ENCODE results near the gene ADARB1. TPM values are rescaled to one million over a fixed set of nuclear protein-coding genes. Genes with fewer than 3 reads are reported as not detected.

Gene ADARB1
- total and polyA plus RNA-seq, 9 of the 15 experiments (the other 6 are each of a cell fraction or from before 2014, with no cell fraction given): 6.7 to 16.0 (median 8.3) TPM

GRCh38 chr21:45167796-45168222 is 93.4 kb downstream of the ADARB1 start (continued):
- no peak for TF ChIP-seq RFX5 (IDR thresholded peaks at IDR 0.05; ENCODE audit: low read depth, low read length)
- TF ChIP-seq ZNF316 (IDR thresholded peaks at IDR 0.05): peak; percentile 96
- TF ChIP-seq RBM22 (IDR thresholded peaks at IDR 0.05; ENCODE audit: low read depth, low read length, poor library complexity, severe bottlenecking): no peak
- peak; percentile 90 for TF ChIP-seq MAFK (IDR thresholded peaks at IDR 0.05; ENCODE audit: low read length)
- TF ChIP-seq ZNF23 (CRISPR knock-in tag; IDR thresholded peaks at IDR 0.05): no peak
- no peak for TF ChIP-seq TSHZ1 (CRISPR knock-in tag; IDR thresholded peaks at IDR 0.05)
- no peak for TF ChIP-seq KLF6 (CRISPR knock-in tag; IDR thresholded peaks at IDR 0.05; ENCODE audit: borderline replicate concordance)
- no peak for TF ChIP-seq ASH1L (IDR thresholded peaks at IDR 0.05; ENCODE audit: borderline replicate concordance, low read depth, partially characterized antibody)
- no peak for TF ChIP-seq SFPQ (IDR thresholded peaks at IDR 0.05; ENCODE audit: low read depth, low read length)
- TF ChIP-seq GTF2F1 (IDR thresholded peaks at IDR 0.05; ENCODE audit: low read depth, low read length): no peak
- TF ChIP-seq OTX1 (CRISPR knock-in tag; IDR thresholded peaks at IDR 0.05): no peak
- no peak for TF ChIP-seq ZNF3 (CRISPR knock-in tag; IDR thresholded peaks at IDR 0.05)
- no peak for TF ChIP-seq HDAC3 (IDR thresholded peaks at IDR 0.05; ENCODE audit: borderline replicate concordance, partially characterized antibody)
- TF ChIP-seq MAFG (tag; conservative IDR thresholded peaks at IDR 0.05): peak; percentile 97
- no peak for TF ChIP-seq E2F5 (CRISPR knock-in tag; IDR thresholded peaks at IDR 0.05)

All from K562 (cell line).